HL-60/S4 (cell line): ENCODE results near the gene LMNB1.

Experiments
- in situ Hi-C: fragments of 300-500 bp; cut with MboI; formaldehyde crosslinking; loops from 2 replicates; pipeline ENCODE4 v1.14.3; 2022; ENCODE audit warnings: low sequenced_read_pairs

LMNB1 gene

DNA sequence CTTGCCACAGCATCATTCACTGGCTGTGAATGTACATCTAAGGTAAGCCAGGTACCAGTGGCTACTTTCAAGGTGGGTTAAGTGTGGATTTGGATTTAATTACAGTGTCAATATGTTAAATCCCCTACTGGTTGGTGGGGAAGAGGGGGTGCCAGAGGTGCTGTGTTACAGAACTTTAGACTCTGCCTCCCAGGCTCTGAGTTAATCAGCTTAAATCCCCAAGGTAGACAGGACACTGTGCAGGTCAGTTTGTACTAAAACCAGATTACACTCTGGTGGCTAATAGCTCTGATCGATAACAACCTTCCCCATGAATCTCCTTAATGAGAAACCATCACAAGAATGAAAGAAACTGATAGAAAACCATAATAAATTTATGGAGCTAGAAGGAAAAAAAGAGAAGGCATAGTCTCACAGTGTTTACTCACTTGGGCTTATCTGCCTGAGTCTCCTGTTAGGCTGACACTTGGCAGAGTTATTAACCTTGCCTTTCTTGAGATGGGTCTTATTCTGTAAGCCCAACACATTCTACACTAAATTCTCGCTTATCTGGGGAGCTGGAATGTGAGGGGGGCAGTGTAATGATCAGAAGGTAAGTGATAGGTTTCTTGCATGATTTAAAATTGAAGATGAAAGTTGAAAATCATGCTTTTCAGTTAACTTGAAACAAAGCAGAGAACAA is 106.8 kb downstream of the LMNB1 start:
- in situ Hi-C loops, result no loop called here

DNA sequence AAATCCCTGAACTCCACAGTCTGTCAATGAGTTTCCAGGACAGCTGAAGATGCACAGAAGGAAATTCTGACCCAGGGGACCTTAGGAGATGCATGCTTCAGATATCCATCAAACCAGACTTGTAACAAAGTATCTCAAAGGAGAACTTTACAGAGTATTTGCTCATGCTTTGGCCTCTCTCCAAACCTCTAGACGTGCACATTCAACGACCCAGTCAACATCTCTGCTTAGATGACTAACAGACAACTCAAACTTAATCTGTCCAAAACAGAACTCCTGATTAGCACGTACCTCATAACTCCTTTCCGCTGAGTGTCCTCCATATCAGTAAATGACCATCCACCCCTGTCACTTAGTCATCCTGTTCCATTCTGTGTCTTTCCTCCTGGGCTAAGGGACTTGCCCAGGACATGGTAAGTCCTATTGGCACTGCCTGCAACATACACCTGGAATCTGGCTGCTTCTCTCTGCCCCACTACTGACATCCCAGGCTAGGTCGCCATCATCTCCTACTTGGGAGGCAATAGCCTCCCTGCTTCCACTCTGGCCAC is 107.4 kb downstream of the LMNB1 start:
- in situ Hi-C loops, result no loop called here
